ENCODE data around the gene RPS21.

Gene RPS21

DNA sequence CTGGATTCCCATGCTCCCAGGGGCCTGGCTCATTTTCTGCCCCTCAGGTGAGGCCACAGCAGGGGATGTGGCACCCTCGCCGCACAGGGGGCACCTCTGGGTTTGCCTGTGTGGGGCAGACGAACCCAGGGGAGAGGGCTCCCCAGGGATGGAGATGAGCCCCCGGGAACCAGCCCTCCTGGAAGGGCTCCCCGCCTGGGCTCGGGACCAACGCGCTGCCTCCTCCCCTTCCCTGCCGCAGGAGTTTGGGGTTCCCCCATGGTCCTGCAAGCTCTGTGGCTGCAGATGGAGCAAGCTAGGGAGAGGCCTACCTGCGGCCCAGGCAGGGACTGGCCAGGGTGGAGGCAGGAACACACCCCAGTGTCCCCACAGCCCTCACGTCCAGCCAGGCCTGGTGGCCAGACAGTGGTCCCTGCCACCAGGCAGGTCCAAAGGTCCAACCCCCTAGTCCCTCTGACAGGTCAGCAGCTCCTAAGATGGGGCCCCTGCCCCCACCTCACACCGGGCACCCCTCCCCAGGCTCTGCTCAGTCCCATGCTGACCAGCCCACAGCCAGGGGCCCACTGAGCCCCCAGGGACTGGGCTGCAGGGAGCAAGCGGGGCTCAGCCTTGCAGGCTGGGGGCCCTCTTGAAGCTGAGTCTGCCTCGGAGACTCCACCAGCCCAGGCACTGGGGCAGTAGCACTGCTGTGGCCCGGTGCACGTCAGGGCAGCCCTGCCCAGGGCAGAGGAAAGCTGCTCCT is 33.4 kb upstream of the RPS21 start:
- no peak for DNase-seq (ENCODE audit: extremely low read depth, low read depth)
- TF ChIP-seq CTCF (IDR thresholded peaks at IDR 0.05; ENCODE audit: low read depth, low read length, missing control alignments), result no peak
- no peak overlapping the region for H3K4me3 ChIP-seq (replicated peaks; ENCODE audit: low read depth, low read length)

DNA sequence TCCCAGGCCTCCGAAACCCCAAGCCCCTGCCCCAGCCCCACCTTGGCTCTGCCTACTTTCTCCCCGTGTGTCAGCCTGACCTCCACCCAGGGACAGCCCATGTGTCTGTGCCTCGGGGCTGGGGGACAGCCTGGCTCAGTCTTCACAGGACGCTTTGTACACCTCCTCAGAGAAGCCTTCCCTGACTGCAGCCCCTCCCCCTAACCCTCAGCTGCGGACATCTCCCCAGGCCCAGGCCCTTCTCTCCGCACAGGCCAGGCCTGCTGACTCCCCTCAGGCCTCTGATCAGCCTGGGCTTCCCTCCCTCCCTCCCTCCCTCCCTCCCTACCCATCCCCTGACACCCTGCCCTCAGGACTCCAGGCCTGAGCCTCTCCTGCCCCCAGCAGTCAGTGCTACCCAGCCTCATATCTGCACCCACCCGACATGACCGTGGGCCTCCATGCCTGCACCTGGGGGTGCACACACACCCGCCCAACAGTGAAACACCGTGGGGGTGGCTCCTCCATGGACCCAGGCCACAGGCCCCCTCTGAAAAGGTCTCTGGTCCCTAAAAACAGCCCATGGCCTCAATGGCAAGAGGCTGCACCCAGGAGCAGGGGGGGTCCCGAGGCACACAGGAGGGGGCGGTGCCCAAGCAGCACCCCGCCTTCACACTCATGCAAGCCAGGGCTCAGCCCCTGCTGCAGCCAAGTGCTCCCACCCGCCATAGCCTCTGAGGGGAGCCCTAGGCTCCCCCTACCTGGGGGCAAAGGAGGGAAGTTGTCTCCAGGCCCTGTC is 32.7 kb upstream of the RPS21 start:
- DNase-seq (ENCODE audit: extremely low read depth, low read depth), result no peak
- H3K4me3 ChIP-seq (replicated peaks; ENCODE audit: low read depth, low read length), result no peak overlapping the region
- TF ChIP-seq CTCF (IDR thresholded peaks at IDR 0.05; ENCODE audit: low read depth, low read length, missing control alignments), result no peak

DNA sequence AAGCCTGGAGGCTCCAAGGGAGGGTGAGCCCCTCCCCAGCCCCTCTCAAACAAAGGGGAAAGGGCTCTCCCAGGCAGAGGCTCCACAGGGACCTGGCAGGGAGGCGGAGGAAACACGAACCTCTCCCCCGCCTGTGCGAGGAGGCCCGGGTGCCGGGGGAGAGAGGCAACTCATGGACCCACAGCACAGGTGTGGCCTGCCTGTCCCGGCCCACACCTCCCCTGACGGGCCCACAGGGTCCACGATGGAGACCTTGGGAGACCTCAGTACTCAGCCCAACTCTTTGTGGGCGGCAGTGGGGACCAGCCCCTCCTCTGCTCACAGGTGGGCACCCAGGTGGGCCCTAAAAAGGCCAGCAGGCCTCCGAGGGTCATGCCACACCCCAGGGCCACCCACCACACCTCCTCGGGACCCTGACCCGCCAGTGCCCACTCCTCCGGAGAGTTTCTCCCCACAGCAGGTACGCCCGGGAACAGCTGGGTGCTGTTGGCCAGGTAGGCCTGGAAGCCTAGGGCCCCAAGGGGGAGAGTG is 32.0 kb upstream of the RPS21 start:
- H3K4me3 ChIP-seq (replicated peaks; ENCODE audit: low read depth, low read length), result no peak overlapping the region
- DNase-seq (ENCODE audit: extremely low read depth, low read depth), result no peak
- TF ChIP-seq CTCF (IDR thresholded peaks at IDR 0.05; ENCODE audit: low read depth, low read length, missing control alignments), result no peak

DNA sequence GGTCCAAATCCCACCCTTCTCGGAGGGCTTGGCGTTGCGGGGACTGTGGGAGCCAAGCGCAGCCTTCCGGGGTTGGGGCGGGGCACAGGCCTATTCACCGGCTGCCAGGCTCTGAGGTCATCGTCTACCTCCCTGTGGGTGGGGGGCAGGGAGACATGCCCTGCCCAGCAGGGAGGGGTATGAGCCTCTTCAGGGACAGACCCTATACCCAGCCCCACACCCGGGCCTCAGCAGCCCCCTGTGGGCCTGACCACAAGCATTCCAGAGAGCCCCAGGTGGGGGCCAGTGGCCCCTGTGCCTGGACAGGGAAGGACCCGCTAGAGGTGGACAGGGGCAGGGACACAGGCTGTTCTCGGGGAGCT is 31.4 kb upstream of the RPS21 start:
- no peak for TF ChIP-seq CTCF (IDR thresholded peaks at IDR 0.05; ENCODE audit: low read depth, low read length, missing control alignments)
- no peak overlapping the region for H3K4me3 ChIP-seq (replicated peaks; ENCODE audit: low read depth, low read length)
- no peak for DNase-seq (ENCODE audit: extremely low read depth, low read depth)

DNA sequence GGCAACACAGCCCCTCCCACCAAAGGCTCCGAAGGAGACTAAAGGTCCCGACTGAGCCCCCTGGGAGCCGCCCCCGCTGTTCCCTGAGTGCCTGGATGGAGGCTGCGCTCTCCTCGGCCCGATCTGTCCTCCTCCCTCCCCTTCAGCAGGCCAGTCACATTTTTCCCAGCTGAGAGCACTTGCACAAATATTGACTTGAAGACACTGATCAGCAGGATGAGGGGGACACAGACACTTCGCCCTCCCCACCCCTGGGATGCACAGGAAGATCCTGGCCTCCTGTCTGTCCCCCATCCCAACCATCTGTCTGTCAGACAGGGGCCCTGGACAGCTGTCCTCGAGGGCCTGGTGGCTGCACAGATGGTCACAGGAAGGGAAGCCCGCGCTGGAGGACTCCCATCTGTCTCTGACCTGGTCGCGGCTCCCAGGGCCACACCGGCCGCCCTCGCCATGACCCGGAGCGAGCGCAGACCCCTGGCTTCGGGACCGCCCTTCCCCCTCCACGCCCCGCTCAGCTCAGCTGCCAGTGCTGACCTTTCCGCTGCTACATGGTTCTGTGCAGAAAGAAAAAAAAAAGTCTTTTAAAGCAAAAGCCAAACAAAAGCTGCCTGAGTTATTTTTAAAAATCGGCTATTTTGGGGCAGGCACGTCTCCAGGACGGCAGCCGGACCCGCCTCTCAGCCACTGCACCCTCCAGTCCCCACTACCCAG is 30.9 kb upstream of the RPS21 start:
- no peak for DNase-seq (ENCODE audit: extremely low read depth, low read depth)
- no peak for TF ChIP-seq CTCF (IDR thresholded peaks at IDR 0.05; ENCODE audit: low read depth, low read length, missing control alignments)
- H3K4me3 ChIP-seq (replicated peaks; ENCODE audit: low read depth, low read length), result no peak overlapping the region

DNA sequence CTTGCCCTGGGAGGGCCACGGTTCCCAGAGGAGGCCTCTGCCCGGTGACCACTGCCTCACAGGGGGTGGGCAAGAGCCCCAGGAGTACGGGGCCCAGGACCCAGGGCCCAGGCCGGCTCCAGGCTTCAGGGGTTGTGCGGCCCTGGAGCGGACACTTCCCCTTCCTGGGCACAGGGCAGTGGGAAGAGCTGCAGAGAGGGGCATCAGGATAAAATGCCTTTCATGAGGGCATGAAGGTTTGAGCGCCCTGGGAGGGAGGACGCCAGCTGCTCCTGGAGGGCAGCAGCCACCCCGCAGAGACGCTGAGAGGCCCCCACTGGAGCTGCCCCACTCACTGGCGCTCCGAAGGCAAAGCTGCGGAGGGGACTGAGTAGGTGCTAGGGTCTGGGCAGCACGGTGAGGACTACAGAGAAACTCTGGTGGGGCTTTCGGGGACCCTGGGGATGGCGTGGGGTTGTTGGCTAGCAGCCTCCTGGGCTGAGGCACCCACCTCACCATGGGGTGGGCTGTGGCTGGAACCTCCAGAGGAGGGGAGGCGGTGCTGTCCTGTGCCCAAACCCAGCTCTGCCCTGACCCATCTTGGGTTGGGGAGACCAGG is 30.2 kb upstream of the RPS21 start:
- DNase-seq (ENCODE audit: extremely low read depth, low read depth), result no peak
- no peak for TF ChIP-seq CTCF (IDR thresholded peaks at IDR 0.05; ENCODE audit: low read depth, low read length, missing control alignments)
- no peak overlapping the region for H3K4me3 ChIP-seq (replicated peaks; ENCODE audit: low read depth, low read length)

All from HFF-Myc (cell line).